ENCODE data around the gene MRPL49. TPM values are rescaled to one million over a fixed set of nuclear protein-coding genes. Genes with fewer than 3 reads are reported as not detected.

Gene MRPL49
- total RNA-seq, result 56.3 and 84.7 TPM in 2 replicates

DNA sequence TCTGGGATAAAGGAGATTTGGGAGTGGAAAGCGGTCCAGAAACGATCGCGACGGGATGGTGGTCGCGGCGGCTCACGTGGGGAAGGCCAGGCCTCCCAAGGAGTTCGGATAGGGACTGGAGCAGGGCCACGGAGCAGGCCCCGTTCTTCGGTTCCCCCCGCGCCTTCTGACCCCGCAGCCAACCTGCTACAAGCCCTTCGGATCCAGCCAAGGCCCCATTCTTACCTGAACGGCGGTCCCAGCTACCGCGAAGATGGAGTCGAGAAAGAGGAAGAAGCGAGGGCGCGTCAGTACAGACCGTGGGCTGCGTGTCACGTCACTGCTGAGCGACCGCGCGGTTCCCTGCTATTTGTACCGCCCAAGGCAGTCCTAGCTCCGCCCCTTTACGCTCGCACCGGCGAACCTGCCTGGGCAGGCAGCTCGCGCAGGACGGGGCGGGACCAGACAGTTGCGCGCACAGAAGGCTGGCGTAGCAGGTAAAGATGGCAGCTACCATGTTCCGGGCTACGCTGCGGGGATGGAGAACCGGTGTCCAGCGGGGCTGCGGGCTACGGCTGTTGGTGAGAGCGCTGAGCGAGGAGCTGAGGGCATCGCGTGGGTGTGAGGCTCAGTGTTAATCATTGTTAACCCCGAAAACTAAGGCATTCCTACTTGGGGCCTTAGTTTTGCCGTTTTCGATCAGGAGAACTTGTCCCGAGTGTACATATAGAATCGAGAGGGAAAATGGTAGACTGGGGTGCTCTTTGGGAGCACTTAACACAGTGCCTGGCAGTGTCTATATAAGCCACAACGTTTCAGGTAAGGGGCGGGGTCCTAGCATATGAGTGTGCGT lies at the start of gene MRPL49, which contains the start of gene FAU:
TSS of gene MRPL49 (plus strand) at position 457 of the 832 bp plus-strand sequence. CDS start at position 483, 26 bp downstream.
TSS of gene FAU (minus strand) at position 270 of the 832 bp plus-strand sequence. CDS start 321 bp downstream, outside the sequence.

DNA sequence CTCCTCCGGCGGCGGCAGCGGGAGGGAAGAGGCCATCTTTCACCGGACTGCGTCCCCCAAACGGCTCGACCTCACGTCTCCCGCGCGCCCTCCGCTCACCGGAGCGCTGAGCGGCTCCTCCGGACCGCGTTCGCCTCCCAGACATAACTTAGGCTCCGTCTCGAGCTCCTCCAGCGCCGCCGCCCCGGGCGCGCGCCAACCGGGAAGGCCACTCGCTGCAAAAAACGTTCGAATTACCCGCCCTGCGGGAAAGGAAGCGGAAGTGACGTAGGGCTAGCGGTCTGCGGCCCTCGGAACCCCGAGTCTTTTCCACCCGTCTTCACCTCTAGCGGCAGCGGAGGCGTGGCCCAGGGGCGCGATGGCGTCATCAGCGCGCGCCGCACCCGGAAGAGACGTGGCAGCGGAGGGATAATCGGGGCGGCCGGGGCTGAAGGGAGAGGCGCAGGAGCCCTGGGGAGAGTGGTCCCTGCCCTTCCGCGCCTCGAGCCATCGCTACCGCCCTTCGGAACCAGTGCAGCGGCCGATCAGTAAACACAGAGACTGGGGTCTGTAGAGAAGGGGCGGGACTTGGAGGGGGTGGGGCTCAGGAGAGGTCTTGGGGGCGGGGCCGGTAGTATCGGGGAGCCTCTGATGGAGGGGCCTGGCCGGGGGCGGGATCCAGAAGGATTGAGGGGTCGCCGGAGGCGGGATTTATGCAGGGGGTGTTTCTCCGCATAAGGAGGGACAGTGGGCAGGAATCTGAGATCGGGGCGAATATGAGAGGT lies 38.1 kb upstream of the MRPL49 start, which contains the start of the genes CDCA5 and ZFPL1:
TSS of gene CDCA5 (minus strand) at position 207 of the 764 bp plus-strand sequence. CDS start at position 145, 62 bp downstream.
TSS of gene ZFPL1 (plus strand) at position 389 of the 764 bp plus-strand sequence. CDS start 477 bp downstream, outside the sequence.

DNA sequence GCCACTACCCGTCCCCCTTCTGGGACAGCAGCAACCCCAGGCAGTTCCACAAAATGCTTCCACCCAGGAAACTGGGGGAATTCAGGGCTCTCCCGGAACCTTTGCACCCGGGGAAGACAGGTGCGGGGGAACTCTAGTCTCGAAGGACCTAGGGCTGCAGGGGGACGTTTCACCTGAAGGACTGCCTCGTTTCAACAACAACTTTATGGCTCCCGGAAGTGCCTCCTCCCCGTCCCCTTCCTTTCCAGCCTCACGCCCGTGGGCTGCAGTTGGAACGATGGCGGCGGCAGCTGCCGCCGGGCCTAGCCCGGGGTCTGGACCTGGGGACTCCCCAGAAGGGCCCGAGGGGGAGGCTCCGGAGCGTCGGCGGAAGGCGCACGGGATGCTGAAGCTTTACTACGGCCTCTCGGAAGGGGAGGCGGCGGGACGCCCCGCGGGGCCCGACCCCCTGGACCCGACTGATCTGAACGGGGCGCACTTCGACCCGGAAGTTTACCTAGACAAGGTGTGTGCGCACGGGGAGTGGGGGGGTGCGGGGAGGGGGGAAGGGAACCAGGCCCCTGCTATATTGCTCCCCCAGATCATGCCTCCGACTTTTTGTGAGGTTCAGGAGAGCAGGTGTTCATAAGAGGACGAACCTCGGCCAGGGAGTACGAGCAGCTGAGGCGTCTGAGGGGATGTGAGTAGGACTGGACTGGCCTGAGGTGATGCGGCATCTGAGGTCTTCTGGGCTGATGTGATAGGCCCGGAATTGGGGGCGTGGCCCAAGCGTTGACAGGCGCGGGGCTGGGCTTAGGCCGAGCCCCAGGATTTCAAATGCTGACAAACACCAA lies 25.9 kb upstream of the MRPL49 start, which contains the start of gene VPS51:
TSS of gene VPS51 (plus strand) at position 241 of the 833 bp plus-strand sequence. CDS start at position 278, 37 bp downstream.

DNA sequence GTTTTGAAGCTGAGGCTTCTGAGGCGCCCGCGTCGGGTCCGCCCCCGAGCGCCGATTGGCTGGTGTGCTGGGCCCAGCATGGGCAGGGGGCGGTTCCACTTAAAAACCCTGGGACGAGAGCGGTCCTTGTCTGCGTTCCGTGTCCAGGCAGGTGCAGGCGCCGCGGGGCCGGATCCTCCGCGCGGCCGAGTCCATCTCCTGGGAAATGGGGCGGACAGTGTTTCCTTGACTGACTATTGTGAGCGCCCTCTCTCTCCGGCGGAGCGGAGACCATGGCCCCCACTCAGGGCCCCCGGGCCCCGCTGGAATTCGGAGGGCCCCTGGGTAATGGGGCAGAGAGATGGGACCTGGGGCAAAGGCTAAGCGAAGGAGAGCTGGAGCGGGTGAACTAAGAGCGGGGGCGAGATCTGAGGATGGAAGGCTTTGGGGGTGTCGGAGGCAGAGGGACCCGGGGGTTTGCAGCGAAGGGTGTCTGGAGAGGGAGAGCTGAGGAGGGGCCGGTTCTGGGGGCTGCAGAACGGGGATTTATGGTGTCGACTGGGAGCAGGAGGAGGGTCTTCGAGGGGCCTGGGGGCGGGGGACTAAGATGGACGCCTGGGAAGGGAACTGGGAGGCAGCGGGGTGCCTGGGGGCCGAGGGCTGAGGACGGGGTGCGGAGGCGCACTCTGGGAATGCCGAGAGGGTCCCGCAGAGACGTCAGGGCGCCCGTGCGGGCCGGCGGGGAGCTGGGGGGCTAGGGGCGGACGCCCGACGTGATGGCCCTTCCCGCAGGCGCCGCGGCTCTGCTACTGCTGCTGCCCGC lies 10.2 kb upstream of the MRPL49 start, which contains the start of gene TM7SF2:
TSS of gene TM7SF2 (plus strand) at position 129 of the 802 bp plus-strand sequence. CDS start at position 273, 144 bp downstream.

DNA sequence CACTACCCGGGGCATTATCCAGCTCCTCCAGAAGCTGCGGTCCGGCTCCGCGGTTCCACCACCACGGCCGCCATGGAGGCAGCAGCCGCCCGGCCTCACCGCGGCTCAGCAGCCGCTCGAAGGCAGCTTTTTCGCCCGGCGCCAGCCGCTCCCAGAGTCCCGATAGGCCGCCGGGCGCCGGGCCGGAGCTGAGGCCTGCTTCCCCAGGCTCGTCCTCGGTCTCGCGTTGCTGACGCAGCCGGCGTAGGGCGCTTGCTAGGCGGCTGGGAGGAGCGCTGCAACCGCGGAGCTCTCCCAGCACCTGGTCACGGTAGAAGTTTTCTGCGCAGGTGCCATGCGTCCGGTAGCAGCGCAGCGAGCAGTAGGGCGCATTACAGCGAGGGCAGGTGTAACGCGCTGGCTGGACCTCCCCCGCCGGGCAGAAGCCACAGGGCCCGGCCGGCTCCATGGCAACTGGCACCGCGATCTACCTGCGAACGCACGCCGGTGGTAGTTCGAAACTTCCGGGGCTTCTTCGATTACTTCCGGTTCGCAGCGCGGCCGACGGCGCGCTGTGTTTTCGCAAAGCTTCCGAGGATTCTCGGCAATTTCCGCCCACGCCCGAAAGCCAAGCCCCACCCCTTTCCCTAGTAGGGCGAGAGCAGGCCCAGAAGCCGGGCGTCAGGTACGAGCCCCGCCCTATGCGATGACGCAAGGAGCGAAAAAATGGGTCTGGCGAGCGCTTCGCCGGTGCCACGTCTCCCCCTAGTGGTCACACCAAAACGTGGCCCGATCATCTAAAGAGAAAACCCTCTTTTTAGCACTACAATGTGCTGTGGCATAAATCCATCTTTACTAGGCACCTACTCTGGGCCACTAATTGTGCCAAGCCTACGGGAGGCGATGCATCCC lies 4.7 kb upstream of the MRPL49 start, which contains the start of gene ZNHIT2:
TSS of gene ZNHIT2 (minus strand) at position 496 of the 891 bp plus-strand sequence. CDS start at position 448, 48 bp downstream.

DNA sequence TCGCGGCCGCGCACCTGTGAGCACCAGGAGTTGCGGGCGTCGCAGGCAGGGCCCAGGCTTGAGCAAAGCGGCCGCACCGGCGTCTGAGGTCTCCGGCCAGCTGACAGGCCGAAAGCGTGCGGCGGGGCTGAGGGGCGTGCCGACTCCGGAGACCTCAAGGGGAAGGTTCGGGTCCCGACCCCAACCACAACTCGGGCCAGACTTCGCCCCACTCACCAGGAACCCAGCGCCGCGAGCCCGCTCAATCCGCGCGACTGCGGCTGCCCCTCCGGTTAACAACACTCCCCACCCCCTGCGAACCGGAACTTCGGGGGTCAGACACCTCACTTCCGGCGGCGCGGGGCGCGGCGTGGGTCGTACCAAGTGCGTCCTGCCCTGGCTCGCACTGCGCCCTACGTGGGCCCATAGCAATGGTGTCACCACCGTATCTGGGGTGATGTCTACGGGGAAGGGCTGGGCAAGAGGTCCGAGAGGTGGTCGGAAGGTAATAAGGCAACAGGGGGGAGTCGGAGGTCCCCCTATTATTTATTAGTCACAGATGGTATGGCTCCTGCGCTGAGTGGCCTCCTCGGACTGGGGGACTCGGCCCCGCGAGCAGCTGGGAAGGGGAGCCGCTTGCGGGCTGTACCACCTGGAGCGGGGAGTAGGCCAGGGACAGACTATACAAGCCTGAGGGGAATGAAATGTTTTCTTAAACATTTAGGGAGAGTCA lies 12.3 kb downstream of the MRPL49 start, which contains the start of gene SYVN1:
TSS of gene SYVN1 (minus strand) at position 280 of the 712 bp plus-strand sequence. CDS start 918 bp downstream, outside the sequence.

DNA sequence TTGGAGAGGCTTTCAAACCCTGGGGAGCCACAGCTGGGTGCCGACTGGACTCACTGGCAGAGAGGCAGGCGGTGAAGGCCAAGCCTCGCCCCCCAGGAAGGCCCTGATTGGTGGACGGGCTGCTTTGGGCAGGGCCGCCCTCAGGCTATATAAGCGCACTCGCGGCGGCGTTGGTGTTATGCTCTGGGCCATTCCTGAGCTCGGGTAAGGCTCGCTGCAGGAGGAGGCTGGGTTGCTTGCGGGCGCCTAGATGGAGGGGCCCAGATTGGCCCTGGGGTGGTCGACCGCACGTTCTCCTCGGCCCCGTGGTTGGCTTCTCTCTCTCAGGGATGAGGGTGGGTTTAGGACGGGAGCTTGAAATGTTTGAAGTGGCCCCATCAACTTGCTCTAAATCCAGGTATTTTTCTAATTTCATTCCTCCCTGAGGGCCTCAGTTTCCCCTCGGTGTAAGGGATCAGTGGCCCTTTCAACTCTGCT lies 48.0 kb downstream of the MRPL49 start, which contains the start of gene SPDYC:
TSS of gene SPDYC (plus strand) at position 176 of the 477 bp plus-strand sequence. CDS start 1,125 bp downstream, outside the sequence.

Other genes starting within 250 kb of the MRPL49 start
- gene EHD1, start 243.7 kb upstream of the MRPL49 start, total RNA-seq, result 109 and 125 TPM in 2 replicates
- 27.2 and 29.9 TPM in 2 replicates for gene ATG2A, start 205.1 kb upstream of the MRPL49 start, total RNA-seq
- 14.3 and 24.8 TPM in 2 replicates for gene PPP2R5B, start 197.6 kb upstream of the MRPL49 start, total RNA-seq
- not detected in 2 replicates for gene GPHA2, start 186.4 kb upstream of the MRPL49 start, total RNA-seq
- gene MAJIN, start 150.2 kb upstream of the MRPL49 start, total RNA-seq, result not detected in 2 replicates
- gene BATF2, start 125.3 kb upstream of the MRPL49 start, total RNA-seq, result 0.65 and 1.3 TPM in 2 replicates
- 183 and 212 TPM in 2 replicates for gene ARL2, start 108.2 kb upstream of the MRPL49 start, total RNA-seq
- gene SNX15, start 94.9 kb upstream of the MRPL49 start, total RNA-seq, result 18.9 and 25.1 TPM in 2 replicates
- 20.3 and 39.6 TPM in 2 replicates for gene SAC3D1, start 81.1 kb upstream of the MRPL49 start, total RNA-seq
- 18.1 and 36.8 TPM in 2 replicates for gene NAALADL1, start 63.8 kb upstream of the MRPL49 start, total RNA-seq
- 2.8 and 31.4 TPM in 2 replicates for gene CDCA5, start 38.3 kb upstream of the MRPL49 start, total RNA-seq
- gene ZFPL1, start 38.1 kb upstream of the MRPL49 start, total RNA-seq, result 67.4 and 68.3 TPM in 2 replicates
- 162 and 269 TPM in 2 replicates for gene VPS51, start 26.1 kb upstream of the MRPL49 start, total RNA-seq
- gene TM7SF2, start 10.4 kb upstream of the MRPL49 start, total RNA-seq, result 33.1 and 114 TPM in 2 replicates
- gene ZNHIT2, start 4.6 kb upstream of the MRPL49 start, total RNA-seq, result 20.2 and 20.5 TPM in 2 replicates
- 376 and 394 TPM in 2 replicates for gene FAU, start 187 bp upstream of the MRPL49 start, total RNA-seq
- 19.7 and 21.0 TPM in 2 replicates for gene SYVN1, start 12.2 kb downstream of the MRPL49 start, total RNA-seq
- gene SPDYC, start 47.9 kb downstream of the MRPL49 start, total RNA-seq, result not detected in 2 replicates
- gene CAPN1, start 59.6 kb downstream of the MRPL49 start, total RNA-seq, result 327 and 383 TPM in 2 replicates
- 6.7 and 28.8 TPM in 2 replicates for gene POLA2, start 139.6 kb downstream of the MRPL49 start, total RNA-seq
- 19.9 and 24.8 TPM in 2 replicates for gene CDC42EP2, start 192.5 kb downstream of the MRPL49 start, total RNA-seq
- 37.2 and 41.3 TPM in 2 replicates for gene DPF2, start 211.5 kb downstream of the MRPL49 start, total RNA-seq
- gene TIGD3, start 232.4 kb downstream of the MRPL49 start, total RNA-seq, result 0.25 and 0.33 TPM in 2 replicates